NOMO-1 treated with dmso at 0.1 percent for 144 hours (cell line): Measurements from ENCODE around the gene AP1S1.
A peak's percentile ranks its signal among the peaks of the same experiment; 100 is the strongest.

ENCODE experiments used
- DNase-seq: peaks from one replicate; lab custom pipeline; 2025; ENCODE audit not compliant: unreplicated experiment; lab: John Stamatoyannopoulos, UW

Gene AP1S1

GRCh38 chr7:101169838-101170551 is 15.7 kb downstream of the AP1S1 start:
- DNase-seq = peak; percentile 83

GRCh38 chr7:101170617-101171441 is 16.6 kb downstream of the AP1S1 start:
- no peak for DNase-seq

DNA sequence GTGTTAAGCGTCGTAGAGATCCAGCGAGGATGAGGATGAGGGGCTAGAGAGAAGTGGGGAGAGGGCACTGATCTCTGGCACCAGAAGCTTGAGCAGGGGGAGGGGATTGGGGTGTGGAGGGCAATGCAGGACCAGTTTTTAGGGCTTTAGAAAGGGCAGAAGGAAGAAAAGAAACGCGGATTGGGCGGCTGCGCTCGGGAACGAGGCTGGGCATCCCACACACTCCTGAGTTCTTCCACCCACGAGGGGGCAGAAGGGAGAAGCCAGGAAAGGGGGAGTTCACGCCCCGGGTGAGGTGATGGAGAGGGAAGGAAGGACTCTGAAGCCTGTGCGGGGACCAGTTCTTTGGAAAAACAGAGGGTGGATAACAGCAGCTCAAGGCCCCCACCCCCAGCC is 17.2 kb downstream of the AP1S1 start:
- DNase-seq = no peak

DNA sequence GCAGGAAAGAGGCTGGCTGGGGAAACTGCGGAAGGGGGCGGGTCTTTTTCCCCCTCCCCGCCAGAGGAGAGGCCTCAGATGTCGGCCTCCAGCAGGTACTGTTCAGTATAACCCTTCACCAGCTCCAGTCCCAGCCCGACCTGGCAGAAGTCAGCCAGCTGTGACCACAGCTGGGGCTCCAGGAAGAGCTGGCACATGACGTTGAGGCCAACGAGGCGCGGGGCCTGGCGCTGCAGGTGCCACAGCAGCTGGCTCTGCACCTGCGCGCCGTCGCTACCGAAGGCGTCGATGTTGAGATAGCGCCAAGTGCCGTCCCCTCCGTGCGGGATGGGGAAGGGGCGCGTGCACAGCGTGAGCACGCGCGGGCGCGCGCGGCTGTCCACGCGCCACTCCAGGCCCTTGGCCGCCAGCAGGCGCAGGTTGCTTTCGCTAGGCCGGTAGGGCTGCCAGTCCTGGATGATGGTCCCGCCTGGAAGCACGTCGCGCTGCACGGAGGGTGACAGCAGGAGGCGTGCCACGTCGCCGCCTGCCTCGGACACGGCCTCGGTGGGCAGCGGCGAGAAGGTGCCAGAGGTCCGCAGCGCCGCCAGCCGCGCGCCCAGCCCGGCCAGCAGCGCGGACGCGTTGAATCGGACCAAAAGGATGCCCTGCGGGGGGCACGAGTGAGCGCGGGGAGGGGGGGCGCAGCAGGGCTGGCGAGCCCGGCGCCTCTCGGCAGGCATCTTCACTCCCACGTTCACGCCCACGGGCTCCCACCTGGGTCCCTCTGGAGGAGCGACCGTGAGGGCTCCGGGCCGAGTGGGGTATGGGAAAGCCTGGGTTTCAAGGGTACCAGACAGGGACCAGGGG is 18.0 kb downstream of the AP1S1 start:
- DNase-seq = no peak

GRCh38 chr7:101172854-101173751 is 18.8 kb downstream of the AP1S1 start:
- DNase-seq = no peak

DNA sequence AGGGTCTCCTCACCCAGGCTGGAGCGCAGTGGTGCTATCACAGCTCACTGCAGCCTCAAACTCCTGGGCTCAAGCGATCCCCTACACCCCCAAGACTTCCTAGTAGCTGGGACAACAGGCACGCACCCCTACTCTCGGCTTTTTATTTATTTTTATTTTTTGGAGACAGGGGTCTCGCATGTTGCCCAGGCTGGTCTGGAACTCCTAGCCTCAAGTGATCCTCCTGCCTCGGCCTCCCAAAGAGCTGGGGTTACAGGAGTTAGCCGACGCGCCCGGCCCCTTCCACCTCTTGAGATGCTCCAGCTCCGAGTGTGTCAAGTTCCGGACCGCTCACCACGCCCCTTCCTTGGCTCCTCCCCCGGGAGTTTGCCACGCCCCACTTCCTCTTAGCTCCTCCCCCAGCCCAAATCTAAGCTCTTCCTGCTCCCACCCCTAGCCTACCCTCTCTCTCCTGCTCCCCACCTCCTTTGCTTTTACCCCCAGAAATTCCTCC is 19.5 kb downstream of the AP1S1 start:
- peak; percentile 33 for DNase-seq

- no peak for DNase-seq
These were observed 20.1 kb downstream of the AP1S1 start for GRCh38 chr7:101174322-101174854.

DNA sequence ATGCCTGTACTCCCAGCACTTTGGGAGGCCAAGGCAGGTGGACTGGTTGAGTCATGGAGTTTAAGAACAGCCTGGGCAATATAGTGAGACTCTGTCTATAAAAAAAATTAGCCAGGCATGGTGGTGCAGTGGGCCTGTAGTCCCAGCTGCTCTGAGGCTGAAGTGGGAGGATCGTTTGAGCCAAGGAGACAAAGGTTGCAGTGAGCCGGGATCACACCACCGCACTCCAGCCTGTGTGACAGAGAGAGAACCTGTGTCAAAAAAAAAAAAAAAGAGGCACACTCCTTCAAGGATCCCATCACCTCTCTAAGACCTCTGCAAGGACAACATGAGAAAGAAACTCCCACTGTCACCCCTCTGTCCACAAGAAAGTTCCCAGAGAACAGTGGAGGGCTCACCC is 21.4 kb downstream of the AP1S1 start:
- DNase-seq = no peak

DNA sequence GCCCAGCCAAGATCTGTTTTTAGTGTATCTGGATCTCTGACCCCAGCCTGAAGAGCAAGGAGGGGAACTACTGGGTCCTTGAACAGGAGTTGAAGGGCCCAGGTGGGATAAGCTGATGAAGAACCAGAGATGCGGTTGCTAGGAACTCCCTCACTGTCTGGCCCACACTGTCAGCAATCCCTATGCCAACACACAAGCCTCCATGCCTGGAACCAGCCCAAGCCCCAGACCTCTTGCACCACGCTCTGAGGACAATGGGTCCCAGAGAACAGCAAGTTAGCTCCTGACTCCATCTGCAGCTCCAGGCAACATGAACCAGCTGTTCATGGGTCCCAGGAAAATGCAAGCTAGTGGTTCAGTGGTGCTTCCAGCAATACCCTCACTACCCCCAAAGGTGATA is 23.4 kb downstream of the AP1S1 start:
- no peak for DNase-seq

DNA sequence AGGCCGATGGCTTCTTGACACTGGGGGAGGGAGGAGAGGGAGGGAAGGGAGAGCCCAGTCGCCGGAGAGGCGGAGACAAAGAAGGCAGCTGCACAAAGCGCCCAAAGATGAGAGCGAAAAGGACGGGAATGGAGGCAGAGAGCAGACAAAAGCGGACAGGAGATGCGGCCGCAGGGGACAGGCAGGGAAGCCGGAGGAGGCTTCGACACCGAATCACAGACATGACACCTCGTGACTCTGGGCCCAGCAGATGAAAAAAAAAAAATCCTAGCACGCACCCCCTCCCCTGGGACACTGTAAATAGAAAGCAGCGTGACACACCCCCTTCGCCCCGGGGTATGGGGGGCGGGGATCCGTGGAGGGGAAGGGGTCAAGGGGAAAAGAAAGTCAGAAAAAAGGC is 24.8 kb downstream of the AP1S1 start:
- no peak for DNase-seq

DNA sequence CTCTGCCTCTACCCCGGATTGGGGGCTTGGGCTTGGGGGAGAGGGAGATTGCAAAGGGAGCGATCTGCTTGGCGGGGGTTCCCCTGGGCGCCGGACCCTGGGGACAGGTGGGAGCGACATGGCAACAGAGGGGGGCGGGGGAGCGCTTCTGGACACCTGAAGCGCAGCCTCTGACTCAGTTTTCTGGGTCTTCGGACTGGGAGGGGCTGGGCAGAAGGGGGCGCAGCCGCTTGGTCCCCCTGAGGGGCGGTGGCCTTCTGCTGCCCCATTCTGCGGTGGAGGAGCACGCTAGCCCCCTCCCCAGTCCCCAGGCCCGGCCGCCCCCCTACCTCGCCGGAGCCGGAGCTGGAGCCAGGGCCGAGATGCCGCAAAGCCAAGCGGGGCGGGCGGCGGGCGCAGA is 25.4 kb downstream of the AP1S1 start:
- no peak for DNase-seq

- no peak for DNase-seq
These were observed 26.0 kb downstream of the AP1S1 start, which contains the start of gene NAT16 for GRCh38 chr7:101180130-101180755. TSS of gene NAT16 (minus strand) at chr7:101180293. CDS start at chr7:101174807, 5,486 bp downstream.

- DNase-seq = no peak
These were observed 31.1 kb downstream of the AP1S1 start for GRCh38 chr7:101185258-101185839.

DNA sequence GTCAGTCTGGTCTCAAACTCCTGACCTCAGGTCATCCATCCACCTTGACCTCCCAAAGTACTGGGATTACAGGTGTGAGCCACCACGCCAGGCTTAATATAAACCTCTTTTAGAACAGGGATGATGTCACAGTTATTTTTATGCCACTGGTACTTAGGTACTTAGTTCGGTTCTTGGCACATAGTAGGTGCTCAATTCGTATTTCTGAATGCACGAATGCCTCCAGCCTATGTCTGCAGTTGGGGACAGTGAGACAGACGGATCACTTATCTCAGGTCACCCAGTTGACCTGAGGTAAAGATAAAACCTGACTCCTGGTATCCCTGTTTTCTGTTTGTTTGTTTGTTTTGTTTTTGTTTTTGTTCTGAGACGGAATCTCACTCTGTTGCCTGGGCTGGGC is 31.9 kb downstream of the AP1S1 start:
- no peak for DNase-seq

DNA sequence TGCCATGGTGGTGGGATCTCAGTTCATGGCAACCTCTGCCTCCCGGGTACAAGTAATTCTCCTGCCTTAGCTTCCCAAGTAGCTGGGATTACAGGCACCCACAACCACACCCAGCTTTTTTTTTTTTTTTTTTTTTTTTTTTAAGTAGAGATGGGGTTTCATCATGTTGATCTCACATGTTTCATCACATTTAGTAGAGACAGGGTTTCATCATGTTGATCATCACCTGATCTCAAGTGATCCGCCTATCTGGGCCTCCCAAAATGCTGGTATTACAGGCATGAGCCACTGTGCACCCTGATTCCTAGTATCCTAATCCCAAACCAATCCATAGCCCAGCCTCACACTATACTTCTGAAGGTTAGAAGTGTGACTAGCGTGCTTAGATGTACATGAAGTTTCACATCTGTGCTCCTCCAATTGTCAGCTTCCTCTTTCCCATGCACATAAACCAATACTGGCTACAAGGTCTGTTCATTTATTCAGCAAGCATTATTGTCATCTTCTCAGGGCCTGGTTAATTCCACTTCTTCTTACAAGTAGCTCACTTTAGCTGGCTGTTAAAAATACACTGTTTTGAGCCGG is 32.7 kb downstream of the AP1S1 start:
- peak; percentile 89 for DNase-seq

- no peak for DNase-seq
These were observed 34.8 kb downstream of the AP1S1 start for GRCh38 chr7:101189109-101189508.

- no peak for DNase-seq
These were observed 41.6 kb downstream of the AP1S1 start for GRCh38 chr7:101195884-101196283.

GRCh38 chr7:101197991-101198390 is 43.7 kb downstream of the AP1S1 start:
- no peak for DNase-seq

DNA sequence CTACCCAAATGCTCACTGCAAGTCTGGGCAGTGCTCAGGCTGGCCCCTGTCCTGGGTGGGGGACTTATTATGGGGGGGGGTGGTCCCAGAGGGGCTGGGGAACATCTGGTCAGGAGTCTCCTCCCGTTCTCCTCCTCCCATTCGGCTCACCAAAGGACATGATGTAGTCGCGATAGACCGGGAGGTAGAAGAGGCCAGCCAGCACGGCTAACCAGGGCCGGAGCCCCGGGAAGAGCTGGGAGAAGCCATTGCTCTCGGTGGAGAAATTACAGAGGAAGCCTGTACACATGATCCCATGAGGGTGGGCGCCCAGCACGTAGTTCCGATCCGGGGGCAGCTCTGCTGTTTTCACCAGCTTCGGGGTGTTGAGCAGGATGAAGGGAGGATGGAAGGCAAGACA is 44.2 kb downstream of the AP1S1 start:
- DNase-seq = no peak
